HepG2 (cell line): ENCODE measurements around the gene LIN28A.

Experiments used
- YY1 ChIP-seq: IDR thresholded peaks from 2 replicates; pipeline ENCODE4 v1.6.1; 2011; ENCODE audit warnings: low read length, low read depth, moderate library complexity, mild to moderate bottlenecking; ENCODE audit not compliant: insufficient read depth, insufficient replicate concordance
- TF ChIP-seq, protein P1 (sequence below): IDR thresholded peaks from 2 replicates; pipeline ENCODE4 v1.6.1; 2012; ENCODE audit warnings: inconsistent platforms

DNA sequence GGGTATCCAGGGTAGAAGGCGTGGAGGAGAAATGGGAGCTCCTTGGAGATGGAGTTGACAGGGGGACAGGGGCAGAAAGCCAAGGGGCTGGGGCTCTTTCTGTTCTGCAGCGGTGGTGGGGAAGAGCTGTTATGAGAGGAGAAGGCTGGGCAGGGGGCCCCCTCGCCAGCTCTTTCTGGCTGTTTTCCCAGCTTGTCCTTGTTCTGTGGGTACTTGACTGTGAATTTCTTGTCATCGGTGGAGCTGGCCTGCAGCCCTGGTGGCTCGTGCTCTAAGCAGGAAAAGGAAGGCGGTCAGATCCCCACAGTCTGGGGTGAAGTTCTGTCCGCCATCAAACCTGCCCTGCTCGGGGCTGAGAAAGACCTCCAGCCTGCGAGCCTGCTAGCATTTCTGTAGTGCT is 45.7 kb upstream of the LIN28A start:
- TF ChIP-seq, protein P1, sequence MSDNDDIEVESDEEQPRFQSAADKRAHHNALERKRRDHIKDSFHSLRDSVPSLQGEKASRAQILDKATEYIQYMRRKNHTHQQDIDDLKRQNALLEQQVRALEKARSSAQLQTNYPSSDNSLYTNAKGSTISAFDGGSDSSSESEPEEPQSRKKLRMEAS = no peak
- no peak for TF ChIP-seq YY1
